Measurements from ENCODE around the gene MYRIP.
A peak's percentile ranks its signal among the peaks of the same experiment; 100 is the strongest.

Gene MYRIP

GRCh38 chr3:39937874-39938273, 128.5 kb downstream of the MYRIP start:
- in situ Hi-C loops (cut with MboI; ENCODE audit: low pct_unique_long_range_greater_than_20kb, low sequenced_read_pairs) = no loop called here
- no peak for DNase-seq

GRCh38 chr3:39941931-39942330, 132.5 kb downstream of the MYRIP start:
- DNase-seq = no peak
- in situ Hi-C loops (cut with MboI; ENCODE audit: low pct_unique_long_range_greater_than_20kb, low sequenced_read_pairs) = no loop called here

- DNase-seq = peak; percentile 2
- in situ Hi-C loops (cut with MboI; ENCODE audit: low pct_unique_long_range_greater_than_20kb, low sequenced_read_pairs) = no loop called here
These were observed 151.2 kb downstream of the MYRIP start for GRCh38 chr3:39960515-39961191.

- in situ Hi-C loops (cut with MboI; ENCODE audit: low pct_unique_long_range_greater_than_20kb, low sequenced_read_pairs) = no loop called here
- no peak for DNase-seq
These were observed 151.8 kb downstream of the MYRIP start for GRCh38 chr3:39961230-39961629.

- DNase-seq = no peak
- in situ Hi-C loops (cut with MboI; ENCODE audit: low pct_unique_long_range_greater_than_20kb, low sequenced_read_pairs) = no loop called here
These were observed 153.2 kb downstream of the MYRIP start for GRCh38 chr3:39962581-39962980.

- in situ Hi-C loops (cut with MboI; ENCODE audit: low pct_unique_long_range_greater_than_20kb, low sequenced_read_pairs) = no loop called here
- DNase-seq = no peak
These were observed 156.1 kb downstream of the MYRIP start for GRCh38 chr3:39965461-39965860.

GRCh38 chr3:39965997-39966396, 156.6 kb downstream of the MYRIP start:
- in situ Hi-C loops (cut with MboI; ENCODE audit: low pct_unique_long_range_greater_than_20kb, low sequenced_read_pairs) = no loop called here
- no peak for DNase-seq

- no peak for DNase-seq
- in situ Hi-C loops (cut with MboI; ENCODE audit: low pct_unique_long_range_greater_than_20kb, low sequenced_read_pairs) = no loop called here
These were observed 161.6 kb downstream of the MYRIP start for GRCh38 chr3:39970982-39971381.

- DNase-seq = no peak
- in situ Hi-C loops (cut with MboI; ENCODE audit: low pct_unique_long_range_greater_than_20kb, low sequenced_read_pairs) = no loop called here
These were observed 162.2 kb downstream of the MYRIP start for GRCh38 chr3:39971559-39972031.

- in situ Hi-C loops (cut with MboI; ENCODE audit: low pct_unique_long_range_greater_than_20kb, low sequenced_read_pairs) = no loop called here
- DNase-seq = no peak
These were observed 163.1 kb downstream of the MYRIP start for GRCh38 chr3:39972508-39972907.

GRCh38 chr3:39977058-39977794, 167.8 kb downstream of the MYRIP start:
- in situ Hi-C loops (cut with MboI; ENCODE audit: low pct_unique_long_range_greater_than_20kb, low sequenced_read_pairs) = no loop called here
- no peak for DNase-seq

GRCh38 chr3:39978308-39978707, 168.9 kb downstream of the MYRIP start:
- in situ Hi-C loops (cut with MboI; ENCODE audit: low pct_unique_long_range_greater_than_20kb, low sequenced_read_pairs) = no loop called here
- DNase-seq = no peak

GRCh38 chr3:39980058-39980457, 170.6 kb downstream of the MYRIP start:
- in situ Hi-C loops (cut with MboI; ENCODE audit: low pct_unique_long_range_greater_than_20kb, low sequenced_read_pairs) = no loop called here
- no peak for DNase-seq

GRCh38 chr3:39980781-39981180, 171.4 kb downstream of the MYRIP start:
- no peak for DNase-seq
- in situ Hi-C loops (cut with MboI; ENCODE audit: low pct_unique_long_range_greater_than_20kb, low sequenced_read_pairs) = no loop called here

- in situ Hi-C loops (cut with MboI; ENCODE audit: low pct_unique_long_range_greater_than_20kb, low sequenced_read_pairs) = no loop called here
- no peak for DNase-seq
These were observed 172.3 kb downstream of the MYRIP start for GRCh38 chr3:39981547-39982184.

- no peak for DNase-seq
These were observed 173.4 kb downstream of the MYRIP start for GRCh38 chr3:39982665-39983357.

GRCh38 chr3:39989746-39990145, 180.3 kb downstream of the MYRIP start:
- in situ Hi-C loops (cut with MboI; ENCODE audit: low pct_unique_long_range_greater_than_20kb, low sequenced_read_pairs) = no loop called here

More at GRCh38 chr3:39982665-39983357, 173.4 kb downstream of the MYRIP start:
- in situ Hi-C loops (cut with MboI; ENCODE audit: low pct_unique_long_range_greater_than_20kb, low sequenced_read_pairs) = no loop called here

GRCh38 chr3:39990532-39990931, 181.1 kb downstream of the MYRIP start:
- in situ Hi-C loops (cut with MboI; ENCODE audit: low pct_unique_long_range_greater_than_20kb, low sequenced_read_pairs) = no loop called here
- peak; percentile 50 for DNase-seq

More at GRCh38 chr3:39989746-39990145, 180.3 kb downstream of the MYRIP start:
- DNase-seq = no peak

GRCh38 chr3:40008796-40009195, 199.4 kb downstream of the MYRIP start:
- in situ Hi-C loops (cut with MboI; ENCODE audit: low pct_unique_long_range_greater_than_20kb, low sequenced_read_pairs) = no loop called here
- no peak for DNase-seq

GRCh38 chr3:40009991-40010390, 200.6 kb downstream of the MYRIP start:
- in situ Hi-C loops (cut with MboI; ENCODE audit: low pct_unique_long_range_greater_than_20kb, low sequenced_read_pairs) = no loop called here
- no peak for DNase-seq

All from KBM-7 (cell line).